Astrocyte of the cerebellum (primary cell): ENCODE data around the gene FLT1.

Source experiments
- DNase-seq: peaks from one replicate; pipeline ENCODE4 v3.0.0-alpha.2; 2011; ENCODE audit warnings: low read depth
- H3K4me3 ChIP-seq: 2 replicates; pipeline ENCODE4 v1.5.1; 2011; ENCODE audit warnings: mild to moderate bottlenecking, low read depth, low read length, moderate library complexity
- CTCF ChIP-seq: IDR thresholded peaks from 2 replicates; pipeline ENCODE4 v1.5.1; 2012; ENCODE audit warnings: low read length, low read depth, moderate library complexity, mild to moderate bottlenecking; ENCODE audit errors: missing control alignments
- in situ Hi-C: cut with HindIII; loops from 2 replicates; pipeline ENCODE4 v1.10.0; 2017; ENCODE audit warnings: low sequenced_read_pairs

The FLT1 gene

GRCh38 chr13:28316129-28316528 lies 178.8 kb downstream of the FLT1 start:
- in situ Hi-C loops, result no loop called here
- no peak overlapping the region for H3K4me3 ChIP-seq
- DNase-seq, result no peak
- TF ChIP-seq CTCF, result no peak

GRCh38 chr13:28314879-28315278 lies 180.0 kb downstream of the FLT1 start:
- in situ Hi-C loops, result no loop called here
- H3K4me3 ChIP-seq, result no peak overlapping the region
- TF ChIP-seq CTCF, result no peak
- no peak for DNase-seq

DNA sequence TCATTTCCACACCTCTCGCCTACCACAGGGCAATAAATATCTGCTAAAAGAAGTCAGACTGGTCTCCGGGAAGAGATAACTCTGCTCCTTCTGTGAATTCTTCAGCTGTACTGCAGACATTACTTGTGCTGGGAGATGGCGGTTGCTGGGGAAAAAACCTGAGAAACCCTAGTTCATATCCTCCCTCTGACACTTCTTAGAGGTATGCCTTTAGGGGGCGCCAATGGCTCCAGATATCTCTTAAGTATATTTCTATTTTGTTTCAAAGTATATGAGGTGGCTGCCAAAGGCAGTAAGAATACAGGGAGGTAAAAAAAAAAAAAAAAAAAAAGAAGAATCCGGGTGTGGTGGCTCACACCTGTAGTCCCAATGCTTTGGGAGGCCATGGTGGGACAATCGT lies 181.3 kb downstream of the FLT1 start:
- in situ Hi-C loops, result no loop called here
- DNase-seq, result no peak
- H3K4me3 ChIP-seq, result no peak overlapping the region
- TF ChIP-seq CTCF, result peak; percentile 7

- no peak overlapping the region for H3K4me3 ChIP-seq
- in situ Hi-C loops, result no loop called here
- DNase-seq, result no peak
- no peak for TF ChIP-seq CTCF
Observed at GRCh38 chr13:28306325-28306724, 188.6 kb downstream of the FLT1 start.

DNA sequence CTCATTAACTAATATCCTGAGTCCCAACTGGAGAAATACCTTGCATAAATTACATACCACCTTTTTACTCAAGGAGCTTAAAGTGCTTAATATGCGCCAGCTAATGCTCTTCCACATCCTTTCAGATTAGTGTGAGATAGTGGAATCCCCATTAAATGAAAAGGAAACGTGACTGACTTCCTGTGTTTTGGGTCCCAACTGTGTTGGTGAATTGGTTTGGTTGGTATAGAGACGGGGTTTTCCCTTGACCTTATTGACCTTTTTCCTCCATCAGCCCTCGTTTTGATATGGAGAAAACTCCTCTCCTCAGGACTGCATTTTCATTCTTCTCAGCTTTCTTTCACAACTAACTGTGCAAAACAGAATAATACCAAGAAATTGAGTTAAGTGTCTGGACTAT lies 193.1 kb downstream of the FLT1 start:
- no peak for DNase-seq
- in situ Hi-C loops, result no loop called here

DNA sequence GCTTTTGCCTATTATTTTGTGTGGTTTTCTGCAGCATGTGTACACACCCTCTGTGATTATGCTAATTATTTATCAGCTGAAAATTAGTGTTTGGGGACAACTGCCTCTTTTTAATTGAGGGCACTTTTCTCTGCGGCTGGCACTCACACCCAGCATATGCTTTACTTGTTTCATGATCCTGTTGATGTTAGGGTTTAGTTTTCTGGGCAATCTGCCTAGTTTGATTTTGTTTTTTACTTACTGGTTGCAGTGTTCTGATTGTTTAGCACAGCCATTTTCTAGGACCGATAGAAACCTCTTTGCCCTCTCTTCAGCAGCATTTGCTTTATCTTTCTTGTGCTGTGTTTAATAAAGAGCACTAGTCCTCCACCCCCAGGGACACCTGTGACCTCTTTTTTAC lies 195.0 kb downstream of the FLT1 start:
- no peak for DNase-seq
- in situ Hi-C loops, result no loop called here

More for the DNA sequence above, 193.1 kb downstream of the FLT1 start:
- TF ChIP-seq CTCF, result no peak
- no peak overlapping the region for H3K4me3 ChIP-seq

More for the DNA sequence above, 195.0 kb downstream of the FLT1 start:
- H3K4me3 ChIP-seq, result no peak overlapping the region
- no peak for TF ChIP-seq CTCF
